Activated CD8-positive, alpha-beta memory T cell treated with anti-CD3 and anti-CD28 coated beads for 1 hour (primary cell): ENCODE data around the gene SRBD1.
"Not testable (repeated sequence)": the region's sequence is repeated elsewhere in the genome, so short reads cannot be mapped to it uniquely, and the experiment has no call there.

Source experiments
- DNase-seq, 2 donors: peaks; one replicate each; pipeline ENCODE4 v3.0.0-alpha.2; 2020; ENCODE audit warnings: low read depth in 1 of 2; ENCODE audit errors: extremely low read depth in 1 of 2

Gene SRBD1

DNA sequence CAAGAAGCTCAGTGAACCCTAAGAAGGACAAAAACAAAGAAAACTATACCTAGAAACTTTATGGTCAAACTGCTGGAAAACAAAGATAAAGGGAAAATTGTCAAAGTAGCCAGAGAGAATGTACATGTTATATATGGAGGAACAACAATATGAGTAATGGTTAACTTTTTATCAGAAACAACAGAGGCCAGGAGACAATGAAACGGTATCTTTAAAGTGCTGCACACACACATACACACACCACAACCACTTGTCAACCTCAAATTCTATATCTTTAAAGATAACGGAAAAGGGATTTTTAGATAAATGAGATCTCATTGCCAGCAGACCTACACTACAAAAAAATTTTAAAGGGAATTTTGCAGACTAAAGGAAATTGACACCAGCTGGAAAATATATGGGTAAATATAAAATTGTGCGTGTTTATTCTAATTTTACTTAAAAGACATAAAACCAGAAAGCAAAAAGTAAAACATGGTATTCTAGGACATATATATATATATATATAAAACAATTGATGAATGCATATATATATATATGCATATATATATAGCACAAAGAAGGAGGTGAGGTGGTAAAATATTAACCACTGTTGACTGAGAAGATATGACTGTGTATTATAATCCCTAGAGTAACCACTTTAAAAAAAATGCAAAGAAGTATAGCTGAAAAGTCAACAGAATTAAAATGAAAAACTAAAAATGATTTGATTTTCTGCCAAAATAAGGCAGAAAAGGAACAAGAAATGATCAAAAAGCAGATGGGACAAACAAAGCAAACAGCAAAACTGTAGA is 172.0 kb downstream of the SRBD1 start:
- DNase-seq = no peak

DNA sequence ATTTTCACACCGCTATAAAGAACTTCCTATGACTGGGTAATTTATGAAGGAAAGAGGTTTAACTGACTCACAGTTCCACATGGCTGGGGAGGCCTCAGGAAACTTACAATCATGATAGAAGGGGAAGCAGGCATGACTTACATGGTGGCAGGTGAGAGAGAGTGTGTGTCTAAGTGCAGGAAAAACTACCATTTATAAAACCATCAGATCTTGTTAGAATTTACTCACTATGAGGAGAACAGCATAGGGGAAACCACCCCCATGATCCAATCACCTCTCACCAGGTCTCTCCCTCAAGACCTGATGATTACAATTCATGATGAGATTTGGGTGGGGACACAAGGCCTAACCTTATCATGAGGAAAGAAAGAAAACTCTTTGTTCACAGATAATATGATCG is 174.6 kb downstream of the SRBD1 start:
- no peak for DNase-seq

DNA sequence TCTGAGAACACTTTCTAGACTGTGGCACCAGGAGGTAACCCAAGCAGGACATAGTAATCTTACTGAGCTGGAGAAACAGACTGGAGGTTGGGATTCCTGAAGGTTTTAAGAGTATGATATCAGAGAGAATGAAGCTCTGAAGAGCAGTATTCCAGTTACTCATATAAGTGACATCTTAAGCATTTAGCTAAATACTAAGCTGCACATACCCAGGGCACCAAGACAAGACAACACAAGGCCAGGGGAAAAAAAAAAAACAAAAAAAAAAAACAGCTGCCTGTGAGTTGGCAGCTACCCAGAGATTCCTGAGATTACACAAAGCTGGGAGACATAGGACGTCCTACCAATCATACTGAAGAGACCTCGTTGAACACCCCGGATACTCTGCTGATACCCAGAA is 175.8 kb downstream of the SRBD1 start:
- DNase-seq = no peak

DNA sequence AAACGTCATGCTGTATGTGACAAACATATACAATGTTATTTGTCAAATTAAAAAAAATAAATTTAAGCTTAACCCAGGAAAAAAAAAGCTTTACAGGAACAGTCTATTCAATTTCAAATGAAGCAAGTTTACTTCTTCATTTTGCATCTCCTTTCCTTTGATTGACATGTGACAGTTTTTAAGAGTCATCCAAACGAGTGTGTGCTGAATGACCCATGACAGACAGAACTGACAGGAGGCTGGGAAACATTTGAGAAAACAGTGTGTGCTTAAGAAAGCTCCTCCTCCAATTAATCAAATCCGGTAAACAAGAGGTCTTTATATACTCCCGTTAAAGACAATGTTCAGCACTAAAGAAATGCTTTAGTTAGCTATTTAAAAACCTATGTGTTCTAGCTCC is 177.7 kb downstream of the SRBD1 start:
- no peak for DNase-seq

DNA sequence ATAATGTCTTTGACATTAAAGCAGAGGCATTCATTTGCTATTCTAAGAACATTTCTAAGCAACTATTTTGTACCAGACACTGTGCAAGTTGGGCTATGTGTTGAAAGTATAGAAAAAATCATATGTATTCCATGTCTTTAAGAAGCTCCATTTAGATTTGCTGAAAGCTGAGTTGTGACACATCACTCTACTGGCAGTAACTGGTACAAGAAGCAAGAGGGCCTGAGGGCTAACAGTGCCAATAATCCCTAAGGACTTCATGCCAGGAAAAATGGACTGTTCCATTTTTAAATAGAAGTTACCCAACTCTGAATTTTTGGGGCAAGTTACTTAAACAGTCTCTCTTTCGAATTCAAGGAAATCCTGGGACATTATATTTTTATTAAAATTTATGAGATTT is 178.7 kb downstream of the SRBD1 start:
- no peak for DNase-seq

DNA sequence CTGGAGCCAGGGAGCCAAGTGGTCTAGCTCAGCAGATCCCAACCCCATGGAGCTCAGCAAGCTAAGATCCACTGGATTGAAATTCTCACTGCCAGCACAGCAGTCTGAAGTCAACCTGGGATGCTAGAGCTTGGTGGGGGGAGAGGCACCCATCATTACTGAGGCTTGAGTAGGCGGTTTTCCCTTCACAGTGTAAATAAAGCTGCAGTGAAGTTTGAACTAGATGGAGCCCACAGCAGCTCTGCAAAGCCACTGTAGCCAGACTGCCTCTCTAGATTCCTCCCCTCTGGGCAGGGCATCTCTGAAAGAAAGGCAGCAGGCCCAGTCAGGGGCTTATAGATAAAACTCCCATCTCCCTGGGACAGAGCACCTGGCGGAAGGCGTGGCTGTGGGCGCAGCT is 185.0 kb downstream of the SRBD1 start:
- not testable (repeated sequence) for DNase-seq

DNA sequence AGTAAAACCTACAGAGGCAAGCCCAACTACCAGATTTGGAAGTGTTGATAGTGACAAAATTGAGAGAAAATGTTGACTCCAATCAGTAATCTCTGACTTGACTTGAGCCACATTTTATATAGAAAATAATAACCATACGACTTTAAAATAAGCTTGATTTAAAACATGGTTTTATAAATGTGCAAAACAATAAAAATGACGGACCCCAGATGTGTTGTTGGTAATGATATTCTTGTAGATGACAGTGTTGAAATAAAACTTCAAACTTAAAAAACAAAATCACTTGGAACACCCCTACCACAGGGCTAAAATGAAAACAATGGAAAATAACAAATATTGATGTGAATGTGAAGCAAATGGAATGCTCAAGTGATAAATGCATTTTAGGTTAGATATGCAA is 188.1 kb downstream of the SRBD1 start:
- no peak for DNase-seq

DNA sequence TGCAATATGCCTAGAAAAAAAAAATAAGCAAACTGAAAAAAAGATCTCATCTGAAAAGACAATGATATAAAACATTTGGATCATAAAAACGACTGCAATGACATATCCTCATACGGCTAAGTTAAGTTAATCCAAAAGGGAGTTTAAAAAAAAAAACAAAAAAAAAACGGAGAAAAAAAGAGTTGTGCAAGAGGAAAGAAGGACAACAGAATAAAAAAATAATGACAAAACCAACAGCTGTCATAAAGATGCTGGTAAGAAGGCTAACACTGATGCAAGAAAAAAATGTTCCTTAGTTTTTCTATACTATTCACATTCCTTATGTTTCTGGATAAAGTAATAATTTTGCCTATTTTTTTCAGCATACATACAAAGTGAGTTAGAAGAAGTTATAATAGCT is 192.5 kb downstream of the SRBD1 start:
- DNase-seq = no peak

DNA sequence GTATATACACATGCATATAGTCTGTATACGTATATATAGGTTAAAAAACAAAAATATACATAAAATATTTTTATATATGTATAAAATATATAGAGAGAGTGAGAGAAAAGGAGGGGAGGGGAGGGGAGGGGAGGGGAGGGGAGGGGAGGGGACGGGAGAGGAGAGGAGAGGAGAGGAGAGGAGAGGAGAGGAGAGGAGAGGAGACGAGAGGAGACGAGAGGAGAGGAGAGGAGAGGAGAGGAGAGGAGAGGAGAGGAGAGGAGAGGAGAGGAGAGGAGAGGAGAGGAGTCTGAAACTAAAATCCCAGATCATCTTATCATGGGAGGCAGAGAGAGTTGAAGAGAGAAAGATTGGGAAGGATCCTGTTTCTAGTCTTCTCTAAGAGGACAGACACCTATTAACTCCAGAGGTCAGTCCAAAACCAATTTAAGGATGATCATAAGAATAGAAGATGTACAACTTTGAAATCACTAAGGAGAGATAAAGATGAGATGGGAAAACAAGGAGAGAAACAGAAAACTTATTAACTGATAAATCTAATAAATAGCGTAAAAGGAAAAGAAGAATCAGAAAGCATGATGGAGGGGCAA is 195.4 kb downstream of the SRBD1 start:
- no peak for DNase-seq

DNA sequence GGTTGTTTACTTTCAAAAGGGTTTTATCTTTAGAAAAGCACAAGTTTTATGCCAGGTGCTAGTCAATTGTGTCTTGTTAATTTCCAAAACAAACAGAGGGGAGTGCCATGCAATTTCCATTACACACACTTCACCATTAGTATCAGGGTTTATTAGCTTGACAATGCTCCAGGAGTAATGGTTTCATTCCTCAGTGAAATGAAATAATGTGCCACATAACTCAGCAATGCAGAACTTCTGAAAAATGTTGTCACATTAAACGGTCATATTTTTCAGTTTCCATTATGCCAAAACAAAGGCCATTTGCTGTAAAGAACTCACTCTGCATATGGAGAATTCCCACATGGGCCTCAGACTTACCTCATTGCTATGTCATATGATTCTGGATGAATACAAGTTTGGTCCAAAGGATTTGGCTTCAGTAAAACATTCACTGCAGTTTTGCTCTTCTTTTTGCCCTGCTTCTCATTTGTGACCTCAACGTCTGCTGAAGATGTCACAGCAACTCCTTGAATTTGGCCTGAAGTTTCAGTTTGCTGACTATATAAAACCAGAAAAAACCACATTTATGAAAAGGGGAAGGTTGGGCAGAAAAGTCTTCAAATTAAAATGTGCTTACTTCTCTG is 198.2 kb downstream of the SRBD1 start:
- no peak for DNase-seq

DNA sequence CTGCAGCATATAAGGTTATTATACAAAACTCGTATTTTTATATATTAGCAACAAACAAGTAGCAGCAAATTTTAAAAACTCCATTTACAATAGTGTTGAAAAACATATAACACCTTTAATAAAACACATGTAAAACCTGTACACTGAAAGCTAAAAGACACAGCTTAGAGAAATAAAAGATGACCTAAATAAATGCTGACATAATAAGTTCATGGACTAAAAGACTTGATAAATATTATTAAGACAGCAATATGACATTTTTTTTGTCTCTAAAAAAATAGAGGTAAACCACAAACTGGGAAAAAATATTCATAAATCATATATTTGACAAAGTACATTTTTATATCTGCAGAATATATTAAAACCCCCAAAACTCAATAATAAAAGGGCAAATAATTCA is 201.4 kb downstream of the SRBD1 start:
- DNase-seq = no peak

DNA sequence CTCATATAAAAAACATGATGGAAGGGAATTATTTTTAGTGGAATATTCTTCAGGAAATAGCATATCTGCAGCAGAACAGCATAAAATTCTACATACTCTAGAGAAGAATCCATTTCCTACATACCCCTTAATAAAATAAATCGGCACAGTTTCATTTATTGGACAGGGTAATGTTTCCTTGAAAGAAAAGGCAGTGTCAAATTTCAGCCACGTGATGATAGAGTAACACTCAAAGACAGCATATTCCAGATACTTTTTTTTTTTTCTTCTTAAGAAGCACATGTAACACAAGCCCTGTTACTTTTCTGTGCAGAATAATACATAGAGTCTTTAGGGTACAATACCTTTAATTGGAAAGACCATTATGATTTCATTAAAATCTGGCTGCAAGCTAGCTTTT is 204.4 kb downstream of the SRBD1 start:
- no peak for DNase-seq

DNA sequence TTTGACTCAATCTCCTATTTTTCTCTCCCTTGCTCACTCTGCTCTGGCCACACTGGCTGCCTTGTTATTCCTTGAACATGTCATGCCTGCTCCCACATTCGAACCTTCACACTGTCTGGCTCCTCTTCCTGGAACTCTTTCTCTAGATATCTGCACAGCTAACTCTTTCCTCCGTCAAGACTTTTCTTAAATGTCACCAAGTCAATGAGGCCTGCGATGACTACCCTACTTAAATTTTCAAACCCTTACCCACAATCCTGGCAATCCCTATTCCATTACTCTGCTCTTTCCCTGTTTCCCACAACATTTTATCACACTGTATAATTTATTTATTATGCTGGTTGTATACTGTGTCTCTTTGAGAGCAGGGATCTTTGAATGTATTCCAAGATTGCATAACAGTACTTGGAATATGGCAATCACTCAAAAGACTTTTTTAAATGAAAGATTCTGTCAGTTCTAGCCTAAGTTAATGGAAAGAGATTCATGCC is 206.2 kb downstream of the SRBD1 start:
- DNase-seq = no peak

DNA sequence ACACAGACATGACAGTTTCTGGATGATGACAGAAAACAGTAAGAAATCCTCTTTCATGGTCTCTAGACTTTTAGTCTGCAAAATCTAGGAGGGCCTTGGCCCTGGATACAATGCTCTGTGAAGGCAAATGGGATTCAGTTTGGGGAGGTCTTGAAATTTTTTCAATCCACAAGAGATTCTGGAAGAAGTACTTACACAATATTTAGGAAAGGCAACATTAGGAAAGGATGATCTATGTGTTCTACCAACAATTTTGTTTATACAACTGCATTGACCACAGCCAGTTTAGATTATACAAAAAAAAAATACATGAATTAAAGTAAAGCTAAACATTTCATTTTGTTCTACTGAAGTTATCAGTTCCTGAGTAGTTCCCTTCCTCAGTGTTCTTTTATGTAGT is 208.0 kb downstream of the SRBD1 start:
- DNase-seq = no peak

DNA sequence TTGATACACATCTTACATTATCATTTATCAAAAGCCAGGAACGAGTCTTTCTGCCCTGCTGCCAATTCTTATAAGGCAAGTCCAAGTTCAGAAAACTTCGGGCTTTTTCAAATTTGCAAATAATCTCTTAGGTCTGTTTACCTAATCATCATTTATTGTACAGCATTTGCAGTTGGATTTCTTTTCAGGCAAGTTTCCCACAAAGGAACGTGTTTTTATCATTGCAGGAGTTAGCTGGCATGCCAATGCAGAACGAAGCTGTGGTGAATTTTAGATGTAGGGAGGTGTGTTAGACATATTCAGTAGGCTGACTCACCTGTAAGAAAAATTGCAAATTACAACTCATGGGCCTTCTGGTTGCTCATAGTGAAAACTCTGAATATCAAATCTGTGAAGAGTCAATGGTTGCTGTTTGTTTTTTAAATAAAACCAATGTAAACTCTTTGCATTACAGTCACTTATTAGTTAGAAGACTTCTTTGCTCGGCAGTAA is 209.6 kb downstream of the SRBD1 start:
- DNase-seq = no peak

DNA sequence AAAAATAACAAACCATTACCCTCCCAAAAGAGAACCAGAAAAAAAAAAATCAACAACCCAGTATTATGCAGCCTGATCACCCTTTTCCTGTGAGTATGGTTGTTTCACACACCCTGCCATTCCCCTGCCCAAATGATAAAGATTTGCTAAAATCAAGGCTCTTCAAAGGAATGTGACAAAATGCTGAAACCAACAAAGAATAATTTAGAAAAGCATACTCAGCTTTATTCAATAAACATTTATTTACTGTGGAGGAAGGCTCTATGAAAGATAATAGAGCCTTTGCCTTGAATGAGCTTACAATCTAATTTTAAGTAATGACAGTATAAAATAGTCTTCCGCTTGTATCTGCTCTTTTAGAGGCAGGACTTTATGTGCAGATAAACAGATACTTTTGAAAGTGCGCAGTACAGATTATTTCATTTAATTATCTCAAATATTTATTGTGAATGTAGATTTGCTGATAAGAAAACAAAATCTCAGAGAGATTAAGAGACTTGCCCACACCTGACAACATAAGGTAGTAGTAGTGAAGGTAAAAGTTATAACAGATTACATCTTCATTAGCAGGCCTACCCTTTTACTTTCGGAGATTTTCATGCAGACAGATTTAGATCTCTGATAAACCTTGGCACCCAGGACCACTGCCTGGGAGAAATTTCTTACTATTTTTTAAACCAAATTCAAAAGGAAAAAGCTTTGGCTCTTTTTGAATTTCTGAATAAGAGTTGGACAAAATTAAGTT is 211.9 kb downstream of the SRBD1 start:
- DNase-seq = no peak

DNA sequence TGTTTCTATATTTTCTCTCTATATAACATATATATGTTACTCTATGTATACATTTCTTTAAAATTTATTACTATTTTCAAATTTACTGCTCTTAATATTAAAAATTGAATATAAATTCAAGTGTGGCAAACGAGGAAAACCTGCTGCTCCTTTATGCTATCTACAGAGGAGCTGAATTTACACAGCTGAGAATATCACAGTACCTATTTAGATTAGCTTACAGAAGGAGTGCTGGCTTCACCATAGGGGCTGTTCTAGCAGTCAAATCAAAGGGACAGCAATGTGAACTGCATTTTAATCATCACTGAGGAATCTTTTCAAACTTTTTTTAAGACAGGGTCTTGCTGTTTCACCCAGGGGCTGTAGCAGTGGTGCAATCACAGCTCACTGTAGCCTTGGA is 213.8 kb downstream of the SRBD1 start:
- no peak for DNase-seq

DNA sequence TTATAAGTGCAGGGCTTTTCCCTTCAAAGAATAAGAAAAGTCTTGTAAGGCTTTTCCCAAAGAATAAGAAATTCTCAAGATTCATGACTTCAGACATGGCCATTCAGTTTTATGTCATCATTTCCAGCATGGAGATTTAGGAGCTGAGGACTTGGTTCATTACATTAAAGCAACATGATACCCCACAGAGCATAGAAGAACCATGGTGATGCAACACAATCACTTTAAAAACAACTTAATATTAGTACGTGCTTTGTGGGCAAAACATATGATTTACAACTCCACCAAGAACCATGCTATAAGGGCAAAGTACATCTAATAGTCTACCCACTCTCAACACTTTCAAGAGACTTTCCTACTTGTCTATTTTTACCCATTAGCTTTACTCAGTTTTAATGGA is 214.4 kb downstream of the SRBD1 start:
- no peak for DNase-seq

DNA sequence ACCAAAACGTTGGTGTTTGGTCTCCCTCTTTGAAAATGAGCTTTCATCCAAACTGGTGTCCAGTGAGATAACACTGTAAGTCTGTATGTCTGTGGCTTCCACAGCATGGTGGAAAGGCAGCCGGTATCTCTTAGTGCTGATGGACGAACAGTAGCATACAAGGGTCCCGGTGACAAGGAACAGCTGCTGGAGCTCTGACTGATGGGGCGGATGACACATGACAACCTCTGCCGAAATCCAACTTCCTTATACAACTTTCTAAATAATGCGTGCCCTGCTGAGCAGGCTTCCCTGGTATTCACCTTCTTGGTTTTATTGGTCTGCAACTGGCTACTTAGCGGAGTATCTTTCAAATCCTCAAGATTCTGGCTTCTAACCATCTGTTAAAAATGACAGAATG is 216.2 kb downstream of the SRBD1 start:
- DNase-seq = no peak

DNA sequence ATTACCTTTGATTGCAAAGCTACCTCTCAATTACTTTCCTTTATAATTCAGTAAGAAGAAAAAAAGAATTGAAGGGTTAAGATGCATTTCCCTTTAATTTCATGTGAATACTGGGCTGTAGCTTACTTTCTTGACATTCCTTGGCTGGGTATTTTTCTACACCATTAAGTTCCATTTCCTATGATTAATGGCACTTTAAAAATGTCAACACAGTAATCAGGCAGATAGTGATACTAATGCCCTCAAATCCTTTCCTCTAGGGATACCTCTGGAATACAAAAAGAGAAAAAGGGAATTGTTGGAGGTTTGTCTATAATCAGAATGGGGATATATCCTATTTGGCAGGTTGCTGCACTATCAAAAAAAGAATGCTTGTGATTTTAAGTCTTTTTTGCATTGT is 216.9 kb downstream of the SRBD1 start:
- no peak for DNase-seq

DNA sequence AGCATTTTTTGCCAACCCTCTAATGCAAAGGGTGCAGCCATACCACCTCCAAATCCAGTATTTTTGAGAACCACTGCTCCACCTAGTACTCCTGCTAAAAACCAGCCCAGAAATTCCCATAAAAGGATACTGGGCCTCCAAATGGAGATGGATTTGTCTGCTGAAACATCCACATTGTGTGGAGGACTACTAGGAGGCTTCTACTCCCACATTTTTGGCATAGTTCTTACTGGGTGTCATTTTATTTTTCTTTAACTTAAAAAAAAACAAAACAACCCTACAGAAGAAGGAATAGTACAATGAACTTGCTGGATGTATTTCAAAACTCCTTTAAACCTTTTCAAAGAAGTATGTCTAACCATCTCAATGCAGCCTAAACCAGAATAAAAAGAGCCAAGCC is 219.2 kb downstream of the SRBD1 start:
- DNase-seq = no peak
